BE2C (cell line): ENCODE results near the gene CCDC194.
A peak's percentile ranks its signal among the peaks of the same experiment; 100 is the strongest.

Experiments used
- DNase-seq: peaks from one replicate; pipeline ENCODE4 v3.0.0-alpha.2; 2020
- H3K27me3 ChIP-seq: fragments of 250-450 bp; sonication (Bioruptor Pico); 2 replicates; pipeline ENCODE4 v1.5.1; 2020; ENCODE audit warnings: mild to moderate bottlenecking
- H3K36me3 ChIP-seq: fragments of 250-450 bp; sonication (Bioruptor Pico); 2 replicates; pipeline ENCODE4 v1.5.1; 2020; ENCODE audit warnings: mild to moderate bottlenecking
- H3K4me1 ChIP-seq: fragments of 250-450 bp; sonication (Bioruptor Pico); 2 replicates; pipeline ENCODE4 v1.5.1; 2020
- H3K4me3 ChIP-seq: 2 replicates; pipeline ENCODE4 v1.5.1; 2011; ENCODE audit warnings: low read depth, low read length
- H3K9me3 ChIP-seq: fragments of 250-450 bp; sonication (Bioruptor Pico); 2 replicates; pipeline ENCODE4 v1.5.1; 2020
- CTCF ChIP-seq: IDR thresholded peaks from 2 replicates; pipeline ENCODE4 v1.5.1; 2012; ENCODE audit warnings: mild to moderate bottlenecking, low read depth, low read length

The CCDC194 gene

GRCh38 chr19:17431417-17431816 is 37.4 kb upstream of the CCDC194 start:
- H3K4me1 ChIP-seq = no peaks in the 10 kb centered on the region
- TF ChIP-seq CTCF = no peak
- H3K27me3 ChIP-seq = no peaks in the 10 kb centered on the region
- no peak overlapping the region for H3K4me3 ChIP-seq
- no peak for DNase-seq
- no peaks in the 10 kb centered on the region for H3K36me3 ChIP-seq
- no peaks in the 10 kb centered on the region for H3K9me3 ChIP-seq

GRCh38 chr19:17429641-17430113 is 35.7 kb upstream of the CCDC194 start:
- no peaks in the 10 kb centered on the region for H3K36me3 ChIP-seq
- no peak for TF ChIP-seq CTCF
- no peak for DNase-seq
- H3K9me3 ChIP-seq = no peaks in the 10 kb centered on the region
- H3K4me3 ChIP-seq = no peak overlapping the region
- H3K27me3 ChIP-seq = no peaks in the 10 kb centered on the region
- 0 out of 2 replicates have a peak, but pooled peaks cover under 1% of the 10 kb centered on the region for H3K4me1 ChIP-seq

GRCh38 chr19:17424743-17425365 is 30.9 kb upstream of the CCDC194 start:
- peak; percentile 69 for TF ChIP-seq CTCF
- DNase-seq = peak; percentile 85
- Histone ChIP-seq H3K36me3 (peaks cover 3% of the 10 kb centered on the region; the same call in 1 of the 2 replicates), H3K27me3 (no peaks in the 10 kb centered on the region), H3K4me3 (peak overlapping the region; percentile 19; the same call in 1 of the 2 replicates), H3K9me3 (no peaks in the 10 kb centered on the region), H3K4me1 (0 out of 2 replicates have a peak, but pooled peaks cover 2% of the 10 kb centered on the region)

GRCh38 chr19:17423429-17424208 is 29.6 kb upstream of the CCDC194 start:
- Histone ChIP-seq H3K36me3 (peaks cover 3% of the 10 kb centered on the region; the same call in 1 of the 2 replicates), H3K9me3 (no peaks in the 10 kb centered on the region), H3K27me3 (no peaks in the 10 kb centered on the region), H3K4me3 (no peak overlapping the region), H3K4me1 (peaks cover 2% of the 10 kb centered on the region; the same call in 1 of the 2 replicates)
- no peak for DNase-seq
- no peak for TF ChIP-seq CTCF

- DNase-seq = no peak
- H3K27me3 ChIP-seq = no peaks in the 10 kb centered on the region
- peaks cover 3% of the 10 kb centered on the region; the same call in 1 of the 2 replicates for H3K36me3 ChIP-seq
- peaks cover 2% of the 10 kb centered on the region; the same call in 1 of the 2 replicates for H3K4me1 ChIP-seq
- H3K4me3 ChIP-seq = no peak overlapping the region
- TF ChIP-seq CTCF = no peak
- H3K9me3 ChIP-seq = no peaks in the 10 kb centered on the region
Measured at GRCh38 chr19:17421942-17422341, 27.9 kb upstream of the CCDC194 start.

- H3K27me3 ChIP-seq = no peaks in the 10 kb centered on the region
- H3K36me3 ChIP-seq = peaks cover 3% of the 10 kb centered on the region; the same call in 1 of the 2 replicates
- peak; percentile 54 for DNase-seq
- TF ChIP-seq CTCF = peak; percentile 10; the same call in 1 of the 2 replicates
- H3K4me1 ChIP-seq = peaks cover 2% of the 10 kb centered on the region; the same call in 1 of the 2 replicates
- peak overlapping the region; percentile 82 for H3K4me3 ChIP-seq
- no peaks in the 10 kb centered on the region for H3K9me3 ChIP-seq
Measured at GRCh38 chr19:17420475-17420924, 26.5 kb upstream of the CCDC194 start.
